ENCODE results near the gene KRTAP4-8.

GRCh38 chr17:41145261-41145660, 47.3 kb upstream of the KRTAP4-8 start:
- TF ChIP-seq CTCF (IDR thresholded peaks at IDR 0.05; ENCODE audit: borderline replicate concordance, extremely low read depth, low read length, poor library complexity, severe bottlenecking) (no peak), EZH2 (IDR thresholded peaks at IDR 0.05; ENCODE audit: borderline replicate concordance, low read depth, low read length, severe bottlenecking) (no peak)
